GM18517 (cell line): ENCODE data around the gene EPB41L4A.

ENCODE experiments used
- ATAC-seq: cut with Tn5 transposase; IDR thresholded peaks from one replicate; pipeline ENCODE4 v1.9.1; 2021; ENCODE audit warnings: mild to moderate bottlenecking, moderate library complexity; ENCODE audit not compliant: unreplicated experiment

EPB41L4A gene

DNA sequence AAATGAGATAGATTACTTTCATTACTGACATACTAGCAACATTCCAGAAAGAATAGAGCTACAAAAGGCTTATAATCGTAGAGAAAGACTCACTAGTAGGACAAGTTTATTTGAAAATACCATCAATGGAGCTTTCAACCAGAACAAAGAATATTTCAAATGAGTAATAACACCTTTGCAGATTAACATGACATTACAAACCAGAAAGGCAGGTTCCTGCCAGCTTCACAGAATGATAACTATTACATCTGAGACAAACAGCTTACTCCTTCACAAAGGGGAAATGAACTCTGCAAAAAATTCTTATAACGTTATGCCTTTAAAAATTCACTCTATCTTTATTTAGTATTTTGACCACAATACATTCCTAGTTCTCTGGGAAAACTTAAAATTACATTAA, 103.1 kb downstream of the EPB41L4A start:
- ATAC-seq: no peak

DNA sequence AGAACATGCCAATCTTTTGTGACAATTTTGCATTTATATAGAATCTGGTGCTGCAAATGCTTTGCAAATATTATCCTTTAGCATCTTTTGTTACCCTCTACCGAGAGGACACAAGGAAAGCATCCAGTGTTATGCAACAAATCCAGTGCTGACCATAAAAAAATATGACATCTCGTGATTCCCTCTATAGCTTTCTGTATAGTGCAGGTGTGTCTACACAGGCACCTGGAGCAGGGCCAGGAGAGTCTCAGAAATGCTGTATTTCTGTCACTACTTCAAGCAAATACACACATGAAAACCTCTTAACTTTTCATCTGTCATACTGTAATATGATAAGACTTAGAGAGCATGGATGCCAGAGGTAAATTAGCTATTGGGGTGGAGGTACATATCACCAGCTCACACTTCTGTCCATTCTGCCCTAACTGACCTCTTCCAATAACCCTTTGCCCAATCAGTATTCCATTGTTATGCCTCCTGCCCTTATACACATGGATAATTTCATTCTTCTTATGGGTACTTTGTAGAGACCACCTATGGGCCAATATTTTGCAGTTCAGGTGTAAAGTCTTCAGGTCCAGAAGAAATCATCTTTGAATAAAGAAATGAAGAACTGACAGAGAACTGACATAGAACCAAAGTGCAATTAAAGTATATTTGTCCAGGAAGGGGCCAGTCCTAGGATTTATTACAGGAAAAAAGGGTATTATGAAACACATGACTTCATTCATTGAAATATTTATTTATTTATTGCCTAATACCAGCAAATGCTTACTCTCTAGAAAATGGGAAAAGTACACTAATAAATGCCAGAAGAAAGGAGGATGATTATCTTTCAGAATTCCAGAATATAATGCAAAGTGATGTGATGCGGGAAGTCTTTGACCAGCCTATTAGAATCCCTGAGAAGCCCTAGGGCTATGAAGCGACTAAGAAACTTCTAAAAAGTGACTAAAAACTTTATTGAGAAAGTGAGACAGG, 106.5 kb downstream of the EPB41L4A start:
- no peak for ATAC-seq

DNA sequence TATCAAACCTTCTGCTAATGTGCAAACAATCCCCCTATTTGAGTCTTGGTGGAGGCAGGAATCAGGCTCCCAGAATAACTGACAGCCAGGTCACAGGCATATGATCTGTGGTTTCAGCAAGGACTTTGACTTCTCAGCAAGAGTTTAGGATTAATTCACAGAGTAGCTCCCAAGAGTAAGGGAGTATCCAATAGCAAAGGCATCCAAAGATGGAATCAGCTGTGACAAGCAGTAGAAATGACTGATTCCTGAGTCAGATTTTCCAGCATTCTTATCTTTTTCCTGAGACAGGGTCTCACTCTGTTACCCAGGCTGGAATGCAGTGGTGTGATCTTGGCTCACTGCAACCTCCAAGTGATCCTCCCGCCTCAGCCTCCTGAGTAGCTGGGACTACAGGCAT, 108.3 kb downstream of the EPB41L4A start:
- ATAC-seq: no peak

DNA sequence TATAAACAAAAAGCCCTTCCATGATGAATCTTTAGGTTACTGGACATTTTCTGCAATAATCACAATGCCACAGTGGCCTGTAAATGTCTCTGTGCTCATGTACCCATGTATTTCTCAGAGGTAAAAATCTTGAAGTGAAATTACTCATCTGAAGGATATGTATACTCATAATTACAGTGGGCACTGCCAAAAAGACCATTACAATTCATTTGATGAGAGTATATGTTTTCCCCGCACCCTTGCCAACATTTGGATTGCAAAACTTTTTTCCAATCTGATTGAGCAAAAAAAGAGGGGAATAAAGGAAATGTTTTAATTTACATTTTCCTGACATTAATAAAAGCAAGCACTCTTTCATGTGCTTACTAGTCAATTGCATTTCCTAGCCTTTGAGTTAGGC, 110.5 kb downstream of the EPB41L4A start:
- ATAC-seq: no peak

DNA sequence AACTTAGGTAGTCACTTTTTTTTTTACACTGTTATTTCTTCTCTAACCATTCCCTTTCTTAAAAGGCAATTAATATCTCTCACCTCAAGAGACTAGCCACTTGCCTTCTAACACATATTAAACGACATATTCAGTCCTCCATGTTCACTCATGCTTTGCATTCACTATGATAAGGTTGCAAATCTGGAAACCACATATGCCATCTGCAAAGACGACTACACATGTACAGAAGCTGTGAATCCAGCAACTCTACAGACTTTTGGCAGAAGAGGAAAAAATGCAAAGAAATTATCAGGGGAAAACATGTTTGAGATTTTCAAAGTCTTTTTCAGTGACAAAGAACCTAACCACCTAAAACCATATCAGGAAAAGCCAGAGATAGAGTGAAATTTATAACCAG, 112.1 kb downstream of the EPB41L4A start:
- ATAC-seq: no peak

DNA sequence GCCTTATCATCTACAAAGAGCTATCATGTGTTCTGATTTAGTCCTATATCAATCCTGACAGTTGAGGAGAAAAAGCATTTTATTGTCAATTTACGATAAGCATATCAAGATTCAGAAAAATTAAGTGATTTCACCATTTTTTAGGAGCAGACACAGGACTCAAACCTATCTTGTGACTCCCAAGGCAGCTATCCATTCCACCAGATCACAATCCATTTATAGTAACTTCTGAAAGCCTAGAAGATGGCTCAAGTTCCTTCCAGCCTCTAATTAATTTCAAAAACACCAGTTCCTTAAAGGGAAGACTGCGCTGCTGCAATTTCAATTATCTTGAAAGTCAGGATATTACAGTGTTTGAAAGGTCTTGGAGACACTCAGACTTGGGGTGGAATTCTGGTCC, 114.3 kb downstream of the EPB41L4A start:
- ATAC-seq: no peak

DNA sequence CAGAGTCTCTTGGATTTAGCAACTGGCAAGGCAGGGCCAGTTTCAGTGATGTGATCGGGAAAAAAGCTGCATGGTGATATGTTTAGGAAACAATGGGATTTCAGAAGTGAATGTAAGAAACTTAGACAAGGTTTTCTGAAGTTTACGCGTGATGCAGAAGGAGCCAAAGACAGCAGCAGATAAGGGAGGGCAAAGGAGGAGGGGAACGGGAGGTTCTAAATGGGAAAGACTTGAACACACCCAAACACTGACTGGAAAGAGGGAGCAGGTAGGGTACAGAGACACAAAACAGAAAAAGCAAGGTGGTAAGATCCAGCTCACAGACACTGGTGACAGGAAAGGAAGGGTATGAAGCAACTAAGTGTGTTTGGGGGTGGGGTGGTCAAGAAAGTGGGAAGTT, 115.4 kb downstream of the EPB41L4A start:
- ATAC-seq: no peak

DNA sequence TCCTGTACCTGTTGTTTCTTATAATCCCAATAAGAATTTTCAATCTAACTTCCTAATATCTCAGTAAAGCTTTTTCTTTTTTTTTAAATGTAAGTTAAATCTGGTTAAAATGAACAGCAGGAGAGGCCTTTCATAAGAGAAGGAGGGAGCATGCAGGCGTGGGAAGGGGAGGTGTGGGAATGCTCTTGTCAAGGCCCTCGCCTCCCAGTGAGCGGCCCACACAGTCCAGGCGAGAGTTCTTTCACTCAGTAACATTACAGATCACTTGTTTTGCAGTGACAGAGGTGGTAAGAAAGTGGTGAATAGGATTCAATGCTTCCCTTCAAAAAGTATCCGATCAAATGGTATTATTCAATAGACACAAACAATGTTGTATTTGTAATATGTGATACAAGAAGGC, 125.0 kb downstream of the EPB41L4A start:
- no peak for ATAC-seq

DNA sequence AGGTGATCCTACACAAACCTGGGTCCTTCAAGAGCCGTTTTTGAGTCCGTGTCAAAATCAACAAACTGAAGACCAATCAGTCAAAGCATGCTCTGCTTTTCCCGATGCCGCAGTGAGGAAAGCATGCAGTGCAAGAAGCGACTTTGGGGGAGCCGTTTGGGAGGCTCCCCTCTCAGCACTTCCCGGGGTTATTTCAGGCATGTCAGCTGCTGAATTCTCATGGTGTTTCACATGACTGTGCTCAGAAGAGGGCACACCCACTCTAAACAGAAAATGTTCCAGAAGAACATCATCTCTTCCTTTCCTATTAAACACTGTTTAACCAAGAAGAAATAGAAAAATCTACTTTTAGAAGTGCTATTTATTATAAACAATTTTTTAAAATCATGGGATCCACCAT, 125.5 kb downstream of the EPB41L4A start:
- ATAC-seq: no peak

DNA sequence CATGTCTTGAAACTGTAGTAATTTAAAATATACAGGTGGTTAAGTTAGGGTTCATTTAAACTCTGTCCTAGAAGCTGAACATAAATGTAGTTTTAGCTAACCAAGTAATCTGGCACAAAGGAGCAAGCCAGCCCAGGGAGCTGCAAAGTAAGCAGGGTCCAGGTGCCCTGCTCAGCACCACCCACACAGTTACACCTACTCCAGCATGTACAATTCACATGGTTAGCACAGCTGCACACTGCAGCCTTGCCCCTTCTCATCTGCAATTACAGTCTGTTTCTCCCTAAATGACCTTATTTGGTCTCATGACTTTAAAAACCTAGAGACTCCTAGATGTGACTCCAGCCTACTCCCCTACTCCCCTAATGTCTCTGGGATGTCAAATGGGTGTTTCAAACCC, 128.4 kb downstream of the EPB41L4A start:
- no peak for ATAC-seq

DNA sequence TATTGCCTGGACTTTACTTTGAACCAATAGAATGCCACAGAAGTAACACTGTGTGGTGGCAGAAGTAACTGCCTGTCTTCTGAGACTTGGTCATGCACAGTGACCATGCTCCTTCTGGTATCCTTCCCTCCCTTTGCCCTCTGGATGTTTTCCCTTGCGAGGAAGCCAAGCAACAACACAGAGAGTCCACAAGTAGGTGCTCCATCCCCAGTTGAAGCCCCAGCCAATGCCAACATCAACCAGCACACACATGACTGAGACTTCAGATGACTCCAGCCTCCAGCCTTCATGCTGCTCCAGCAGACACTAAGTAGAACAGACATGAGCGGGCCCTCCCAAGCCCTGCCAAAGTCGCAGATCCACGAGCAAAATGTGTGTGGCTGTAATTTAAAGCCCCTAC, 129.6 kb downstream of the EPB41L4A start:
- no peak for ATAC-seq

DNA sequence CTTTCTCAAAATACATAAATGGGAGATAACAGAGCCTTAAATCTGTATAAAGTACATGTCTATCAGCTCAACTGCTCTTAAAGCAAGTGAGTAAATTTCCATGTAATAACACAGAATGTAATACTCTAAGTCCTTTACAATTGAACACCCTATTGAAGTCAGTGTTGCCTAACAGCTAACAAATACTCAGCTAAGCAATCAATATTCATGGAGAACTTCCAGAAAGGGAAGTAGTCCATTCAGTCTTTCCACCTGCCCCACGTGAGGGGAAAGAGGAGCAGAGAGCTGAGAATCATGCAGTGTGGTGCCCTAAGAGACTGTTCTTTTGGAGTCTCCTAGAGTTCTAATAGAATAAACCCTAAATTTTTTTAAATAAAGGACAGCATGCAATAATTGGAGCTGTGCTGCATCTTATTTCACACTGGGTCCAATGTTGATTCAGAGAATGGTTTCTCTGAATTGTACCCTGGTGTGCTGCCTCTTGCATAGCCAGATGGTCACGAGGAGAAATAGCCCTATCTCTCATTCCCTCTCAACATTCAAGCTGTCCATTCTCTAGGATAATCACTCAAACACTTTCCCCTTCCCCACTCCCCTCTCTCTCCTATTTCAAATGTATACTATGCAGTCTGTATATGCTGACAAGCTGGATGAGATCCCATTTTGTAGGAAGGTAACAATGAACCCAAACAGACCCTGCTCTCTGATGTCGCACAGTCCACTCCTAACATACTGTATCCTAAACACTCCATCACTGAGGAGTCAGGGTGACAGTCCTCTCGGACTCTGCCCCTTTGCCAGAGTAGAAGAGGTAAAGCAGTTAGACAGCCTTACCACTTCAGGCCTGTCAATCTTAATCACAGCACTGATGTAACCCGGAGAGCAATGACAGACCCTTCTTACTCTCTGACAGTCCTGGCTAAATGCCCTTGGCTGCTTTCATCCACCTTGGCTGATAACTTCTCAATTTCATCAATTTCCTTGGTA, 134.8 kb downstream of the EPB41L4A start:
- ATAC-seq: no peak

DNA sequence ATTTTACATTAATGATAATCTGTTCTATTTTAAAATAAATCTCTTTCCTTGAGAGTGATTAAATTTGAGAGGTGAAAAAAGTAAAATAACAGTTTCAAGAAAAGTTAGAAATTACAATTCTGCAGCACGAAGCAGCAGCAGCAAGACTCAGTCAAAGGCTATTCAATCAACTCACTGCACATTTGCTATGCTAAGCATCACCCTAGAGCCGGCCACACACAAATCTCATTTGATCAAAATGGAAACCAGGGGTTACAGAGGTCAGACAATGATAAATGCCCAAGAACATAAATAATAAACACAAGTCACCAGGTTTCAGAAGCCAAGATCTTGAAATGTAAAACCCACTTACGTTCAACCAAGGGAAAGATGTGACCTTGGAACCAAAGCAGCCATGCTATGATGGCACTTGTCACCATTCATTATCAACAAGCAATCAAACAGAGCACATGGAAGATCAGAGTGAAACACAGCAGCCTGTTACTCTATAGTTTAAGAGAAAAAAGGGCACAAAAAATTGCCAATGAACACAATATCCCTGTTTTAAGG, 136.0 kb downstream of the EPB41L4A start:
- no peak for ATAC-seq

DNA sequence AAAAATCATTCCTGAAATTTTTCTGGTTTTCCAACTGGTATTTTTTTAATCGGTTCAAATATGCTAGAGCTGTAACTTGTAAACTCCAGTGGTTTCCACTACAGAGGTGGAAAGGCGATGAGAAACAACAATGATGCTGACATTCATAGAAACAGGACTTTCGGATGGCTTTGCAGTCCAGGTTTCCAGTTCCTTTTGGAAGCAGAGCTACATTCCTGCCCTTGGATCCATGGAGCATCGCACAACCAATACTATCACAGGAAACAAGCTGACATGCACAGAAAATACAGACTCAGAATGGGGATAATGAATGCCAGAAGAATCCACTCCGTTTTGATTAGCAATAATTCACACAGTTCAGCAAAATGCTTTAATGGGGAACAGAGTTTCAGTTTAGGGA, 140.0 kb downstream of the EPB41L4A start:
- no peak for ATAC-seq

DNA sequence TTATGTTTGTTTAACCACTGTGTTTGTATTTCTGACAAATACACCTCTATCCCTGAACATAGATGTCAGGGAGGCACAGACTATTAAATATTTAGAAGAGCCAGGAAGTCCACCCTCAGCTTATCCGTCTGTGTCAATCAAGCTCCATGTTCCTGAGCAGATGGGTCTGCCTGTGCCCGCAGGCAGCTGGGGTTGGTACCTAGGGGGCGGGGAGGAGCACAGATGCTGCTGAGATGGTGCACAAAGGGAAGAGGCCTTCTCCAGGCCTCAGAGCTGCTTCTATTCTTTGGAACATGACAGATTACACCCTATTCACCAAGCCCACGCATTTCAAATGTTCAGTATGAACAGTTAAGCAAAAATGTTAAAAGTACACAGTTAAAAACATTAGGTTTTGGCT, 142.1 kb downstream of the EPB41L4A start:
- ATAC-seq: no peak

DNA sequence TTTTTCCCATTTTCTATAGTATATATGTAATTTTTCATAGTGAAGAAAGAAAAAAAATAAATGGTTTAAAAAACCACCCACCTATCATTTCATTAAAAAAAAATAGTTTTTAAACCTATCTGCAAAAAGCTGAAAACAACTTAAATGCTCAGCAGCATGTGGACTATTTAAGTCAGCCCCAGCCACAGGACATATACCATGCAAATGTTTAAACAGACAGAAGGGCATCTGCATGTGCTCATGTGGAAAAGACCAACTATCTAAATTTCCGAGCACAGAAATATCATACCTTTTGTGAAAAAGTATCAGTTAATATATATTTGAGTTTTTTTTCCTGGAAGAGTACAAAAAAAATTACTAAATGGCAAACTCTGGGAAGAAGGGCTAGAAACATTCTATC, 143.4 kb downstream of the EPB41L4A start:
- ATAC-seq: no peak

DNA sequence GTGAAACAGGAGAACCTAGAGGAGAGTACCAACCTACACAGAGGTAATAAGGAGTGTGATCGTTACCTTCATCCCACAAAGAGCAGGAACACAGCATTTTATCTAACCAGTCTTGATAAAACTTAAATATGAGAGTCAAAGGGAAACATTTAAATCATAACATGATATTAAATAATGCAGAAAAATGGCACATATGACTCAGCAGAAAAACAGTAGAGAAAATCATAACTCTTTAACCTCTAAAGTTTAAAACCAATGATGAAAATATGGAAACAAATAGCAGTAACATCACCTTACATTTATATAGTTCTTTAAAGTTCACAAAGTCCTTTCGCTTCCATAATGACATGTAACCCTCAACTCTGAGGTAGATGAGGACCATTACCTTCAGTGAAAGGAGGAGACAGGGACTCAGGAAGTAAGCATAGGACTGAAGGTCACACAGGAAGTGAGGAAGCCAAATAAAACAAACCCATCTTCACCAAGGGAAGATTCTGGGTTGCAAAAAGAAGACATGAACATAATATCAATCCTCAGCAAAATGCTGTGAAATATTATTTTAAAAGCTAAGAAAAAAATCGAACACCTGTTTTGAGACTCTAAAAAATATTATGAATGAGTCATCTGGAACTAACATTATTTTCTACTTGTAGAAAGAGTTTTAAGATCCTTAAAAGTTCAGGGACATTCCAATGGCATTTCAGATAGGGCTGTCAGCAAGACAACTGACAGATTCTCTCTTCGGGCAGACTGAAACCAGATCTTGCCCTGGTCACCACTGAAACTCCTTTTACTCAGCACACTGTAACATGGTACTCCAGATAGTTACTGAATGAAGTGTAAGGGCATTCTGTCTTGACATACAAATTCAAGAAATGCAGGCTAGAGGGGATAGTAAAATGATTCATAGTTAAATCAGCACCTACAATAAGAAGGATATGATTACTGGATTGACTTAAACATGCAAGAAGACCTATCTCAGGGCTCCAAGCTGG, 148.5 kb downstream of the EPB41L4A start:
- ATAC-seq: peak; percentile 67

DNA sequence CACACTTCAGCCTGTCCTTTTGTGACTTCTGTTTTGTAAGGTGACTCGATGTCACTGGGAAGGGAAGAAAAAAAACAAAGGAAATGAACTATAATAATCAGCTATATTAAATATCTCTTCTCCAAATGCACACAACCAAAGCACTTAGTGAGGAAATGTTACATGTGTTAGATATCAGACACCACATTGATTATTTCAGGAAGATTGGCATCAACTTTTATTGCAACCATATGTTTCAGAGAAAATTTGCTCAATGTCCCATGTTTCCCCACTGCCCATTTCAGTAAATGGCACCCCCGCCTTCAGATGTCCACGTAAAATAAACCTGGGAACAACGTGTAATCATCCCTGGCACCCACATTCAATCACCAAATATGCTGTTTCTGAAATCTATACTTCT, 151.8 kb downstream of the EPB41L4A start:
- ATAC-seq: no peak

DNA sequence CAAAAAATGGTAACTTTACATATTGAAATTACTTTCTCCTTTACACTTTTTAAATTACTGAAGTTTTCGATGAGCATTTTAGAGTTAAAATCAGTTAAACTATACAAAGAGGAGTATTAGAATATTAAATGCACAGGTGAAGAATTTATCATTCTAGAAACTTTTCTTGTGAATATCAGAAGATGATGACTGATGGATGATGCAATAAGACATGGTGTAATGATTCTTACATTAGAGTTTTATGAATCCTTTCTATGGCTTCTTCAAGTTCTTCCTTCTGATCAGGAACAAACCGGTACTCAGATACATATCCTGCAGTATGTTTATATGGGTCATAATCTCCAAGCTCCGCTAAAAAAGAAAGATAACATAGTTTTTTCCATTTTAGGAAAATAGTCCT, 154.4 kb downstream of the EPB41L4A start:
- ATAC-seq: no peak

DNA sequence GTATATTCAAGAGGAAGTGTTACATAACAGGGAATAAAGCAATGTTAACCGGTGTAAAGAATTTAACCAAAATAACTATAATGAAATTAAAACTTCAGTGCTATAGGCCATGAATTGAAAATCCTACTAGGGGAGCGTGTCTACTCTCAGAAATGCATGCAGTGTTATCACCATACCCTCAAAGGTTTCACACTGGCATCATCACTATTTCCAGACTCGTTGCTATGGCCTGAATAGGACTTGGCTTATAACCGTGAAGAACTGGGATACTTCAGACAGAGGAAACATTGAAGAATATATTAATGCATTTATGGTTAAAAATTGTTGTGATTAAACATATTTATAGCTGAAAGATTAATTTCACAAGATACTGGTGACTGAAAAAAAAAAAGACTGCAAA, 154.9 kb downstream of the EPB41L4A start:
- ATAC-seq: no peak
